K562 (cell line): ENCODE results near the gene WIF1. TPM values are rescaled to one million over a fixed set of nuclear protein-coding genes. Genes with fewer than 3 reads are reported as not detected.

Experiments
- ATAC-seq: fragments of 200-7000 bp; cut with Tn5 transposase; 3 replicates; pipeline ENCODE4 v1.9.1; 2020; ENCODE audit warnings: moderate library complexity
- BruUV-seq: library from RNA; stranded (reverse); fragments of 400-500 nt; replicated peaks from 2 replicates; lab custom pipeline; 2021; lab: Mats Ljungman, UMichigan
- CTCF ChIA-PET: fragments of 300-600 bp; formaldehyde crosslinking; extraction: SDS; loops from one replicate; lab custom pipeline; 2021; ENCODE audit warnings: low intra/inter-chr PET ratio; lab: Yijun Ruan, JAX
- POLR2A ChIA-PET: fragments of 300-600, 350-650 bp; sonication (Branson Sonifier 250); formaldehyde crosslinking; extraction: SDS; loops from one replicate; lab custom pipeline; 2021; ENCODE audit warnings: antibody characterized with exemption, inconsistent platforms; lab: Yijun Ruan, JAX
- DNase-seq, 4 experiments: peaks; one replicate each; pipeline versions ENCODE4 v3.0.0 to v3.0.0-alpha.2; 2011 to 2018; ENCODE audit warnings: low spot score in 3 of 4, mixed read lengths in 3 of 4; ENCODE audit errors: extremely low read depth in 1 of 4
- FAIRE-seq: peaks from 2 replicates; lab custom pipeline; 2011; peaks lifted over from hg19 to GRCh38; lab: Jason Lieb, UNC
- H2AFZ ChIP-seq: 2 replicates; pipeline ENCODE4 v1.6.0; 2011; ENCODE audit warnings: low read depth, low read length, control low read depth, inconsistent platforms
- H3K27ac ChIP-seq: fragments of 200-600 bp; 3 replicates; pipeline ENCODE4 v1.8.0; 2011; ENCODE audit warnings: low read depth, mild to moderate bottlenecking, control low read depth, inconsistent platforms, low read length, moderate library complexity, mixed read lengths; ENCODE audit errors: extremely low read depth
- H3K27me3 ChIP-seq, 2 experiments: fragments of 300-600 bp in 1 of 2; 2 replicates in 1 of 2; 3 replicates in 1 of 2; pipeline versions ENCODE4 v1.6.0 to v1.8.0; 2011; ENCODE audit warnings: inconsistent platforms in 2 of 2, low read length in 2 of 2, mild to moderate bottlenecking in 1 of 2, mixed read lengths in 1 of 2, moderate library complexity in 1 of 2; ENCODE audit not compliant: control insufficient read depth in 2 of 2, insufficient read depth in 2 of 2
- H3K36me3 ChIP-seq: fragments of 300-600 bp; 3 replicates; pipeline ENCODE4 v1.8.0; 2011; ENCODE audit warnings: mild to moderate bottlenecking, low read length, inconsistent platforms; ENCODE audit not compliant: control insufficient read depth, insufficient read depth
- H3K4me1 ChIP-seq, 2 experiments: fragments of 200-600 bp in 1 of 2; replicated peaks in 1 of 2; 2 replicates in 1 of 2; 3 replicates in 1 of 2; pipeline versions ENCODE4 v1.5.1 to v1.8.0; 2011; ENCODE audit warnings: inconsistent platforms in 2 of 2, low read length in 2 of 2, mild to moderate bottlenecking in 1 of 2, mixed read lengths in 1 of 2, moderate library complexity in 1 of 2; ENCODE audit not compliant: control insufficient read depth in 2 of 2, insufficient read depth in 2 of 2
- H3K4me2 ChIP-seq: 2 replicates; pipeline ENCODE4 v1.6.1; 2011; ENCODE audit warnings: low read length, control low read depth, inconsistent platforms, mixed read lengths; ENCODE audit not compliant: insufficient read depth
- H3K4me3 ChIP-seq: fragments of 200-600 bp; sonication (generic), shearing (Covaris generic); 2 replicates; pipeline ENCODE4 v1.5.1; 2016; ENCODE audit warnings: control low read depth, inconsistent platforms
- H3K79me2 ChIP-seq: fragments of 200-600 bp; 3 replicates; pipeline ENCODE4 v1.8.0; 2011; ENCODE audit warnings: low read length, inconsistent platforms; ENCODE audit not compliant: control insufficient read depth, insufficient read depth
- H3K9ac ChIP-seq, 2 experiments: 2 replicates each; pipeline versions ENCODE4 v1.6.0 to v1.6.1; 2011; ENCODE audit warnings: low read depth in 2 of 2, low read length in 2 of 2, control low read depth in 1 of 2, inconsistent platforms in 1 of 2, mild to moderate bottlenecking in 1 of 2, mixed read lengths in 1 of 2; ENCODE audit not compliant: insufficient read depth in 1 of 2
- H3K9me1 ChIP-seq: one replicate; pipeline ENCODE4 v1.6.0; 2011; ENCODE audit warnings: inconsistent platforms, mild to moderate bottlenecking, low read length, moderate library complexity; ENCODE audit not compliant: control insufficient read depth, insufficient read depth
- H3K9me3 ChIP-seq: replicated peaks from 2 replicates; pipeline ENCODE4 v1.5.1; 2011; ENCODE audit warnings: low read depth, low read length, inconsistent platforms; ENCODE audit not compliant: control insufficient read depth, insufficient read depth
- H4K20me1 ChIP-seq: replicated peaks from 2 replicates; pipeline ENCODE4 v1.6.1; 2011; ENCODE audit warnings: low read length, inconsistent platforms, mixed read lengths; ENCODE audit not compliant: control insufficient read depth, insufficient read depth
- CC2D1A ChIP-seq: fragments of 450-650 bp; IDR thresholded peaks from 2 replicates; pipeline ENCODE4 v1.6.1; 2017; ENCODE audit warnings: mild to moderate bottlenecking
- CCNT2 ChIP-seq: IDR thresholded peaks from 2 replicates; pipeline ENCODE4 v1.6.1; 2011; ENCODE audit warnings: borderline replicate concordance, low read depth, mild to moderate bottlenecking, moderate library complexity, mixed read lengths, low read length; ENCODE audit not compliant: insufficient read length; ENCODE audit errors: extremely low read depth
- CREB3L1 ChIP-seq: fragments of 450-650 bp; IDR thresholded peaks from 2 replicates; pipeline ENCODE4 v1.6.1; 2014; ENCODE audit warnings: low read depth, mild to moderate bottlenecking, moderate library complexity, borderline replicate concordance
- DLX4 ChIP-seq: fragments of 250-450 bp; sonication (Bioruptor Pico); IDR thresholded peaks from 2 replicates; pipeline ENCODE4 v1.6.1; 2021; ENCODE audit warnings: mild to moderate bottlenecking
- FIP1L1 ChIP-seq: fragments of 200-400 bp; formaldehyde crosslinking; IDR thresholded peaks from 2 replicates; pipeline ENCODE4 v1.6.1; 2018; ENCODE audit warnings: mild to moderate bottlenecking, low read depth, low read length; ENCODE audit not compliant: poor library complexity, severe bottlenecking
- MIER1 ChIP-seq: fragments of 450-650 bp; IDR thresholded peaks from 2 replicates; pipeline ENCODE4 v1.6.1; 2016; ENCODE audit warnings: antibody characterized with exemption, mild to moderate bottlenecking, low read depth
- PHB2 ChIP-seq: fragments of 450-650 bp; IDR thresholded peaks from 2 replicates; pipeline ENCODE4 v1.6.1; 2017; ENCODE audit warnings: low read depth
- SAFB ChIP-seq: fragments of 200-400 bp; formaldehyde crosslinking; IDR thresholded peaks from 2 replicates; pipeline ENCODE4 v1.6.1; 2017; ENCODE audit warnings: low read depth, low read length, borderline replicate concordance
- ZFP36 ChIP-seq: fragments of 150-350 bp; IDR thresholded peaks from 2 replicates; pipeline ENCODE4 v1.6.1; 2018; ENCODE audit warnings: low read length, low read depth; ENCODE audit not compliant: partially characterized antibody
- ZNF224 ChIP-seq: sonication (generic); formaldehyde crosslinking; IDR thresholded peaks from 2 replicates; pipeline ENCODE4 v1.8.0; 2022; ENCODE audit warnings: mild to moderate bottlenecking, missing genetic modification reagents
- ZZZ3 ChIP-seq: fragments of 450-650 bp; IDR thresholded peaks from 2 replicates; pipeline ENCODE4 v1.6.1; 2016; ENCODE audit warnings: antibody characterized with exemption, mild to moderate bottlenecking, moderate library complexity
- WGBS: fragments of 100-300 bp; shearing (Covaris generic); methylation state at CpG from one replicate; pipeline ENCODE4 v1.1.6; 2016; ENCODE audit warnings: low coverage, mixed read lengths; ENCODE audit not compliant: insufficient coverage; ENCODE audit errors: missing lambda C conversion rate; 5-methylcytosine and 5-hydroxymethylcytosine counted together
- in situ Hi-C: fragments of 300-500 bp; cut with MboI; formaldehyde crosslinking; loops from 4 replicates; pipeline ENCODE4 v1.15.0; 2018; ENCODE audit warnings: inconsistent platforms, mixed read lengths
- intact Hi-C: fragments of 100-400 bp; cut with micrococcal nuclease; formaldehyde crosslinking; loops from 2 replicates; pipeline ENCODE4 v1.14.2; 2022
- polyA plus RNA-seq, 8 experiments: library from polyadenylated mRNA; depleted of rRNA in 4 of 8; stranded (reverse) in 5 of 8; unstranded in 3 of 8; fragments of >200 nt; fragmentation: Nextera tagmentation in 2 of 8; fragmentation: Illumina TruSeq in 1 of 8; extraction: Ambion mirVana in 2 of 8; extraction: Trizol in 1 of 8; gene quantifications; 2 replicates each; pipeline versions ENCODE4 v1.2.1 to v1.2.3, GENCODE V29; 2011 to 2014; ENCODE audit warnings: inconsistent platforms in 1 of 8, missing spikeins in 1 of 8
- total RNA-seq, 7 experiments: library from RNA; depleted of rRNA in 6 of 7; stranded (reverse); fragments of >200 nt in 6 of 7; fragmentation: Illumina TruSeq in 2 of 7; extraction: Trizol in 2 of 7; gene quantifications; 2 replicates each; pipeline versions ENCODE4 v1.2.1 to v1.2.3, GENCODE V29; 2011 to 2021; ENCODE audit warnings: low replicate concordance in 1 of 7
- TF ChIP-seq, protein P1 (sequence below): IDR thresholded peaks from 2 replicates; pipeline ENCODE4 v1.6.1; 2011; ENCODE audit warnings: borderline replicate concordance, low read depth, mild to moderate bottlenecking, moderate library complexity, low read length; ENCODE audit not compliant: insufficient read depth, poor library complexity, severe bottlenecking

WIF1 gene
- total and polyA plus RNA-seq, 9 of the 15 experiments (the other 6 are each of a cell fraction or from before 2014, with no cell fraction given): not detected

DNA sequence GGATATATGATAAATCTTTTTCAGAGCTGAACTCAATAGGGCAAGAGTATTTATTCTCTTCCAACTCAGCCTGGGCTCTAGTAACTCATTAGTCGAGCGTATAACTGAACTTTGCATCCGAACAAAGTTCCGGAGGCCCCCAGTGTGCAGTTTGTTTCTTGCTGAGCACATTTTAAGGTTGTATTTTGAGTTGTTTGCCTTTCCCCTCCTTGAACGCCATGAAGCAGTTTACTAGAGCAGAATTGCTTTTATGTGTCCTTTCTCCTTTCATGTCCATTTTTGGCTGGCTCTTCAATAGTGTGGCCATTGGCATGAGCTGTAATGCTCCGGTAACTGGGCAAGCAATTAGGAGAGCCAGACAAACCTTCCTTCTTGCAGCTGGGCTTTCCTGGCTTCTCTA, 105.3 kb downstream of the WIF1 start:
- POLR2A ChIA-PET: no interaction called here
- WGBS: 0% methylated on average over 6 of the region's 6 CpGs
- H3K9me1 ChIP-seq: no peaks in the 10 kb centered on the region
- DNase-seq: no peak
- H3K36me3 ChIP-seq: no peaks in the 10 kb centered on the region
- H3K9ac ChIP-seq: no peak overlapping the region
- H3K9me3 ChIP-seq: no peaks in the 10 kb centered on the region
- no peaks in the 10 kb centered on the region; a peak in 1 of 5 replicates for H3K27me3 ChIP-seq
- TF ChIP-seq ZFP36: no peak
- TF ChIP-seq, protein P1, sequence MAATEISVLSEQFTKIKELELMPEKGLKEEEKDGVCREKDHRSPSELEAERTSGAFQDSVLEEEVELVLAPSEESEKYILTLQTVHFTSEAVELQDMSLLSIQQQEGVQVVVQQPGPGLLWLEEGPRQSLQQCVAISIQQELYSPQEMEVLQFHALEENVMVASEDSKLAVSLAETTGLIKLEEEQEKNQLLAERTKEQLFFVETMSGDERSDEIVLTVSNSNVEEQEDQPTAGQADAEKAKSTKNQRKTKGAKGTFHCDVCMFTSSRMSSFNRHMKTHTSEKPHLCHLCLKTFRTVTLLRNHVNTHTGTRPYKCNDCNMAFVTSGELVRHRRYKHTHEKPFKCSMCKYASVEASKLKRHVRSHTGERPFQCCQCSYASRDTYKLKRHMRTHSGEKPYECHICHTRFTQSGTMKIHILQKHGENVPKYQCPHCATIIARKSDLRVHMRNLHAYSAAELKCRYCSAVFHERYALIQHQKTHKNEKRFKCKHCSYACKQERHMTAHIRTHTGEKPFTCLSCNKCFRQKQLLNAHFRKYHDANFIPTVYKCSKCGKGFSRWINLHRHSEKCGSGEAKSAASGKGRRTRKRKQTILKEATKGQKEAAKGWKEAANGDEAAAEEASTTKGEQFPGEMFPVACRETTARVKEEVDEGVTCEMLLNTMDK: no peak
- TF ChIP-seq DLX4 (CRISPR knock-in tag): no peak
- no peak for TF ChIP-seq SAFB
- TF ChIP-seq FIP1L1: no peak
- no peak for TF ChIP-seq CREB3L1
- TF ChIP-seq PHB2: no peak
- TF ChIP-seq MIER1: no peak
- no peak for TF ChIP-seq CC2D1A
- TF ChIP-seq ZZZ3: no peak
- TF ChIP-seq ZNF224 (CRISPR knock-in tag): no peak
- TF ChIP-seq CCNT2: no peak
- TF ChIP-seq, all 486 proteins: peak for 0
- Histone ChIP-seq H3K79me2 (no peaks in the 10 kb centered on the region), H3K4me1 (no peaks in the 10 kb centered on the region), H3K4me3 (no peak overlapping the region), H3K27ac (no peak overlapping the region), H2AFZ (no peak overlapping the region), H4K20me1 (no peaks in the 10 kb centered on the region; the same call in 1 of the 2 replicates), H3K4me2 (no peak overlapping the region)
- ATAC-seq (no peak), FAIRE-seq (no peak)
- intact Hi-C loops: no loop called here
- CTCF ChIA-PET: no interaction called here
- BruUV-seq: no TSS peak
- in situ Hi-C loops: no loop called here
